HG02840 (cell line): Measurements from ENCODE around the gene IL18BP.

Experiments
- ATAC-seq: cut with Tn5 transposase; IDR thresholded peaks from one replicate; pipeline ENCODE4 v1.9.1; 2021; ENCODE audit warnings: mild to moderate bottlenecking, moderate library complexity, moderate number of reproducible peaks; ENCODE audit not compliant: unreplicated experiment, low FRiP score

IL18BP gene

DNA sequence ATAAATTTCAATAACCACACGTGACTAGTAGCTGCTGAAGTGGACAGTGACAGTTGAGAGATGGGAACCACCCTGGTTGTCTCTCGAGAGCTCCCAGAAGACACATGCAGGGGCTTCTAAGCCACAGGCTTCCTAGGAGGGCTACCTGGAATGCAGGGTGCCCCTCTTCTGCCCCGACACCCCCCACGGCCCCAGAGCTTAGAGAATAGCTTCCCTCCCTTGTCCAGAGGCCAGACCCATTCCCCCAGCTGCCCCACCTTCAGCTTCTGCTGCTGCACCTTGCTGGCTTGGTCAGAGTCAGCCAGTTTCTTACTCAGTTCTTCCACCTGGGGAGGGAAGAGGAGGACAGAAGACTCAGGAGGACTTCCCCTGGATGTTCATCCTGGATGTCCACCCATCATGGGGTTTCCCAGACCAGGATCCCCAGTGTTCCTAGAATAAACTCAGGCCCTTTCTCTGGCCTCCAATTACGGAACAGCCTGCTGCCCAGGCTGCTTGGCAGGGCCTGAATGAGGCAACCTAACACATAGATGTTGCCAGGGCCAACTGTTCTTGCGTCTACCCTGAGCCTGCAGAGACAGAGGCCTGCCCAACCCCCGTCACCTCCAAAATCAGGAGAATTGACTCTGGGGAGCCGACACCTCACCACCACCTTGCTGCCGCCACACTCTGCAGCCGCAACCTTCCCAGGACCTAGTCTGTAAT, 12.0 kb downstream of the IL18BP start:
- ATAC-seq = no peak

DNA sequence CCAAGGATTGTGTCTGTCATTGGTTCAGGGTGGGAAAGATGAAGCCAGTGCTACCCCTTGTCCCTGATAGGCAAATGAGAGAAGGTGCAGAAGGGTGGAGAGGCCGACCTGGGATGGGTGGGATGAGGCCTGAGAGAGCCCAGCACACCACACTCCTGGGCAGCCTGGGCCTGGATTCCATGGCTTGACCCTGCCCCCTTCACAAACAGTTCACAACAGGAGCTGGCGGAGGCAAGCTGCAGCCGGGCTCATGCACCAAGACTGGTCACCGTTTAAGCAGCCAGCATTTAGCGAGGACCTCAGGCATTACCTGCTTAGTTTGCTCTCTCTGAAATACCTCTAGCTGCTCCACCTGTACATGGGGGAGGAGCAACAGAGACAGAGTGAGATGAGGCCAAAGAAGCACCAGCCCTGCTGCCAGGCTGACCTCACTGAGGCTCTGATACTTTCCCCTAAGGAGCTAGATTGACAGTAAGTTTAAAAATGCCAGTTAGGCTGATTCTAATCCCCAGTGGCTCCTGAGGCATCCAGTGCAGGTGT, 13.5 kb downstream of the IL18BP start:
- ATAC-seq = no peak

DNA sequence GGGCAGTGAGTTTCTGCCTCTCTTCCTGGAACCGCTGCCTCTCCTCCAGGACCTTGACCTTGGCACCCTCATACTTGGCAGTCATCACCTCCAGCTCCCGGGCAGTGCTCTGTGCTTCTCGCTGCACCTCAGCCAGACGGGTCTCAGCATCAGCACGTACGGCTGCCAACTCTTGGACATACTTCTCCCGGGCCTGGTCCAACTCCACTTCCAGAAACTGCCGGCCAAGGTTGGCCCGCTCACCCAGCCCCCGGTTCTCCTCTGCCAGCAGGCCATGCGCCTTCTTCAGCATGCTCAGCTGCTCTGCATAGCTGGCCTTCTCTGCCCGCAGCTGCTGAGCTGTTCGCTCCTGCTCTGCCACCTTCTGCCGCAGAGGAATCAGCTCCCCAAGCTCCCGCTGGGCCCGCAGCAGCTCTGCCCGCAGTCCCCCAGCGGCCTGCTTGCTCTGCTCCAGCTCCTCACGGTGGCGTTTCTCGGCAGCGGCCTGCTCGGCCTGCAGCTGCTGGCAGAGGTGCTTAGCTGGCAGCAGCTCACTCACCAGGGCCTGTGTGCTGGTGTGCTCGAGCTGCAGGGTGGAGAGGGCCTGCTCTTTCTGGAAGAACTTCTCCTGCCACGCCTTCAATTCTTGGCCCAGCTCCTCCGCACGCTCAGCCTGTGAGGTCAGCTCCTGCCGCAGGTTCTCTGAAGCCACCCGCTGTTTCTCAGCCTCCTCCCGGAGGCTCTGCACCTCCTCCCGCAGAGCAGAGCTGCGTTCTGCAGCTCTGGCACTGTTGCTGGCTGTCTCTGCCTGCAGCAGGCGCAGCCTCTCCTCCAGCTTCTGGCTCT, 14.4 kb downstream of the IL18BP start:
- no peak for ATAC-seq

DNA sequence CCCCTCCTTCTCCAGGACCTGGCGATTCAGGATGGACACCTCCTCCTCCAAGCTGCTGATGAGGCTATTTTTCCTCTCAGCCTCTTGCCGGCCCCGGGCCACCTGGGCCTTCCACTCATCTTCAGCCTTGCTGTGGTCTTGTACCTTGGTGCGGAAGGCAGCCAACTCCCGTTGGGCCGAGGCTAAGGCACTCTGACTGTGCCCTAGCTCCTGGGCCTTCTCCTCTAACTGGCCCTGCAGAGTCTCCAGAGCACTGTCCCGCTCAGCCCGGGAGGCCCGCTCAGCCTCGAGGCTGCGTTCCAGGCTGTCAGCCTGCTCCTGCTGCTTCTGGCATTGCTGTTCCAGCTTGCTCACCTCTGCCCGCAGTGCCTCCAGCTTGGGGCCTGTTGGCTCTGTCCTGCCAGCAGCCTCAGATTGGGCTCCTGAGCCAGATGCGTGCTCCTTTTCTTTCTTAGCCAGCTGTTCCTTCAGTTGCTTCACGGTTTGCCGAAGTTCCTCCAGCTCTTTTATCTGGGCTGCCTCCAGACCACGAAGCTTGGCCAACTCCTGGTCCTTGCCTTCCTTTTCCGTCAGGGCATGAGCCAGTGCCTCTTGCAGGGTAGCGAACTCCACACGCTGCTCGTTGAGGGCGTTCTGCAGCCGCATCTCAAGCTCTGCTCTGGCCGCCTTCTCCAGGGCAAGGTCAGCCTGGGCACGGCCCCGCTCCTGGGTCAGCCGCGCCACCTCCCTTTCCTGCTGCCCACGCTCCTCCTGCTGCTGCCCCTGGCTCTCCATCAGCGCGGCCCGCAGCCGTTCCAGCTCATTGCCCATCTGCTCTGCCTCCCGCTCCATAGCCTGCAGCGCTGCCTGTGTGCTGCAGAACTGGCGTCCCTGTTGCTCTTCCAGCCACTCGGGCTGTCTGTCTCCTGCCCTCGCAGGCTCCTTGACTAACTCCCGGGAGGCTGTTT, 15.3 kb downstream of the IL18BP start:
- no peak for ATAC-seq

DNA sequence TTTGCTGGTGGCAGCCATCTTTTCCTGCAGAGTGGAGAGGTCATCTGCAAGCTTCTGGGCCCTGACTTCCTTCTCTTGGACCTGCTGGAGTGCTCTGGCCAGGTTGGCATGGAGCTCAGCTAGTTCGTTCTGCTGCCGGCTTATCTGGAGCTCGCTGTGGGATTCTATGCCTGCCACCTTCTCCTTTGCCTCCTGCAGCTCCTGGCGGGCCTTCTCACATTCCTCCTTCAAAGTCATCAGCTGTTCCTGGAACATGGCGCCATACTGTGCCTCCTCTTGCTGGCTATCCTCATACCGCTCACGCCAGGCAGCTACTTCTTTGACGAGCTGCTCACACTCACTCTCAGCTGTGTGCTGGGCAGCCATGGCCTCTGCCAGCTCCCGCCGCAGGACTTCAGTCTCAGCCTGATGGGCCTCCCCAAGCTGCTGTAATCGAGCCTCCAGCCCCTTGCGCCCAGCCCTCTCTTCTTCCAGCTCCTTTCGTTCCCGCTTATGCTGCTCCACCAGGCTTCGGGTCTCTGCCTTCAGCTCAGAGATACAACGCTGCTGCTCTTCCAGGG, 16.1 kb downstream of the IL18BP start:
- ATAC-seq = no peak

DNA sequence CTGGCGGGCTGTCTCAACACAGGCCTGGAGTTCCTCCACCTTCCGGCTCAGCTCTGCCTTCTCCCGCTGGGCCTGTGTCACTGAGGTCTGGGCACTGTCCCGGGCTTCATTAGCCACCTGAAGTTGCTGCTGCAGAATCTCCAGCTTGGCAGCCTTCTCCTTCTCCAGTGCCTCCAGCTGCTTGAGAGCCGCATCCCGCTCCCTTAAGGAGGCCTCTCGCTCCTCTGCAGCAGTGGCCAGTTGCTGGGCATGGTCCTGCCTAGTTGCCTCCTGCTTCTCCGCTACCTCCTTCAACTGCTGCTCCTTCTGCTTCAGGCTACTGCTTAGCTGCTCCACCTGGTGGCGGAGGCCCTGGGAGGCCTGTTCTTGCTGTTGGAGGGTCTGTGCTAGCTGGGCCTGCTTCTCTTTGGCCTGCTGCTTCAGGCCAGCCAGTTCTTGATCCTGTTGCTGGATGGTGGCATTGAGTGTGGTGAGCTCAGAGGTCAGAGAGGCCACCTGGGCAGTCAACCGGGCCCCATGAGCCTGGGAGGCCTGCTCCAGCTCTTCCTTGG, 16.9 kb downstream of the IL18BP start:
- ATAC-seq = no peak

DNA sequence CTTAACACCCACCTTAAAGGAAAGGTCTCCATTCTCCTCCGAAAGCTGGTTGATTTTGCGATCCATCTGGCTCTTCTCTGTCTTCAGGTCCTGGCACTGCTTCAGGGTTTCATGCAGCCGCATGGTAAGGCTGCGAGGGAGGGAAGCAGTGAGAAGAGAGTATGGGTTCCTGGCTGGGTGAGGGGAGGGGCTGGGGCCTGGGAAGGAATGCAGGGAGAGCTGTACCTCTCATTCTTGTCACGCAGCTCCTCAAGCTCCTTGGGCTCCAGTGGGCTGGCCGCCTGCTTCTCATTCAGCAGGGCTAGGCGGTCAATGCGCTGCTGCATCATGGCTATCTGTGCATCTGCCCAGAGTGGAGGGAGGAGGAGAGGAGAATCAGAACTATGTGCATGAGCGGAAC, 19.5 kb downstream of the IL18BP start:
- no peak for ATAC-seq

DNA sequence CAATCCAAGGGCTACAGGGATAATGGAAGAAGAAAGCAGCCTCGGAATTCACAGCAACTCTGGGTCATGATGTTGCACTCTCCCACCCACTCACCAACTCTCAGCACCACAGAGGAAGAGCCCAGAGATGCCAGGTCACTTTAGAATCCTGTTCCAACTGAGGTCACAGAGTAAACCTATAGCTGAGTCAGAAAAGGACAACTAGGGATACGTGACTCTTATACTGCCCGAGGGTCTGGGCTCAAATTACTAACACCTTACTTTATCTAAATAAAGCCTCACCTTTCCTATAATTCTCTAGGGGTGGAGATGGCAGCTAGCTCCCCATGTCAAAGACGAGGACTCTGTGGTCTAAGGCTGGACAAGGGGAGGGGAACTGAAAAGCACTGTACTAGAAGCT, 24.6 kb downstream of the IL18BP start:
- ATAC-seq = no peak

DNA sequence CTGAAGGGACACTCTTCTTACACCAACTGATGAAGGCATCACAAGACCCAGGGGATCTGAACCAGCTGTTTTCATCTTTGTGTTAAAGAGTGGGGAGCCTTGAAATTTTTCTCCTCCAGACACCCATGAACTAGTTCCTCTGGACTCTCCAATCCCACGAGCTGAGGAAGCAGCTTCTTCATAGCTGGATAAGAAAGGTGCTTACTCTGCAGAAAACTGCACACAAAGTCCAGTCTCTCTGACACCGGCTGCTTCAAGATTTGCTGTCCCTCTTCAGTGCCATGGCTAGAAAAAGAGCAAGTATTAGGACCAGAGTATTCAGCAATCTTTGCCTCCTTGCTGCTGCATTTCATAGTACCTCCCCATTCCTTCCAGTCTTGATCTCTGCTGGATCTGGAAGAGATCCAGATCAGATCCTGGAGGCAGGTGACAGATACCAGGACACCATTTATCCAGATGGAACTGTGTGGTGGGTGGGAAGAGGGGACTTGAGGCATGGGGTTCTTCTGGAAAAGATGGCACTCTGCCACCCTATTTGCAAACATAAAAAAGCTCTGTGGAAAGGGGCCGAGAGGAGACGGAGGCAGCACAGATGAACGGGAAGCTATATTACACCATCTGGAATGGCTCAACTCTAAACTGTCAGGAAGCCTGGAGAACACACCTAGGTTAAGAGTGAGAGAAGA, 25.5 kb downstream of the IL18BP start:
- ATAC-seq = no peak

DNA sequence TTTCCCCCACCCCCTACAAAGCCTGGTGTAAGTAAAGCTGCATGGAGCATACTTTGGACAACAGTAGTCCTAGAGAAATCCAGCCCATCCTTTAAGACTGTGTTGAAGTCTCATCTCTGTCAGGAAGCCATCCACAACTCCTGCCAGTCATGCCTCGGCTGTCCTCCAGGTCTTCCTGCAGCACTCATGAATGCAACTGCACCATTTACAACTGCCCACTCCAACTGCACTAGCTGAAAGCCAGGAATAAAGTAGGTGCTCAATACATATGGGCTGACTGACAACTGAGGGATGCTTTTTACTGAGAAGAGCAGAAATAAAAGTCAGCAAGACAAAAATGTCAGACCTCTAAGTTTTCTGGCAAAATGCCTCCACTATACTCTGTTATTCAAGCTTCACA, 27.4 kb downstream of the IL18BP start:
- ATAC-seq = no peak

DNA sequence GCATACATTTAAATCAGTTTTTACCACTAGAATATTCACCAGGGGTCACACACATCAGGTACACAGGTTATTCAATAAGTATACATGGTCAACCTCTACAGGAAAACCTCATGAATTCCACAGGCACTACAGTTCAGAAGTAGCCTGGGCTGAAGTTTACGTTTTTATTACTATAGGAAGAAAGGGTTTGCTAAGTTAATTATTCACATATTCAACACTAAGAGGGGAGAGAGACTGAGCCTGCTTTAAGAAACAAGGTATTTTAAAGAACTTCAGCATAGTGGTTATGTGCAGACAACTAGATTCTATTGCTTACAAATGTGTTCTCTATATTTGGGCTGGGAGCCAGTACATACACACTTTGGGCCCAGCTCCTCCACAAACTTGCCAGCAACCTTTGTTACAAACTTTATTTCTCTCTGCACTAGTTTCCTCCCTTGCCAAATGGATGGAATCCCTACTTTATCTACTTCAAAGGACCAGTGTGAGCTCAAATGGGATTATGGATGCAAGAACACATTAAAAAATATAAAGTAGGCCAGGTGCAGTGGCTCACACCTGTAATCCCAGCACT, 31.9 kb downstream of the IL18BP start:
- ATAC-seq = no peak

DNA sequence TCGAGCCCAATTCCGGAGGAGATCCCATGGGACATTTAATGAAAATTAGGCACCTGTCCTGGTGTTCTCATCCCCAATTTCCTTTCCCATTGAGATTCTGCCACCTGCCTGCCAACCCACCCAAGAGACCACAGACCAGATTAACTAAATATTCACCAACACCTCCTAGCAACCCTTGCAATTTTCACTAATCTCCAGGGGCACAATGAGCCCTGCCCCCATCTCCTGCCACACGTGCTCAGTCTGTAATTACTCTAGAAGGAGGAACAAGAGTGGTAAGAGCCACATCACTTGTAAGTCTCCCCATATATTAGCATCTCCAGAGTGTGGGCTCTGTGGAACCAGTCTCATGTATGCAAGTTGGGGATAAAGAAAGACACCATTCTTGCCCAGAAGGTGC, 38.0 kb downstream of the IL18BP start:
- no peak for ATAC-seq

DNA sequence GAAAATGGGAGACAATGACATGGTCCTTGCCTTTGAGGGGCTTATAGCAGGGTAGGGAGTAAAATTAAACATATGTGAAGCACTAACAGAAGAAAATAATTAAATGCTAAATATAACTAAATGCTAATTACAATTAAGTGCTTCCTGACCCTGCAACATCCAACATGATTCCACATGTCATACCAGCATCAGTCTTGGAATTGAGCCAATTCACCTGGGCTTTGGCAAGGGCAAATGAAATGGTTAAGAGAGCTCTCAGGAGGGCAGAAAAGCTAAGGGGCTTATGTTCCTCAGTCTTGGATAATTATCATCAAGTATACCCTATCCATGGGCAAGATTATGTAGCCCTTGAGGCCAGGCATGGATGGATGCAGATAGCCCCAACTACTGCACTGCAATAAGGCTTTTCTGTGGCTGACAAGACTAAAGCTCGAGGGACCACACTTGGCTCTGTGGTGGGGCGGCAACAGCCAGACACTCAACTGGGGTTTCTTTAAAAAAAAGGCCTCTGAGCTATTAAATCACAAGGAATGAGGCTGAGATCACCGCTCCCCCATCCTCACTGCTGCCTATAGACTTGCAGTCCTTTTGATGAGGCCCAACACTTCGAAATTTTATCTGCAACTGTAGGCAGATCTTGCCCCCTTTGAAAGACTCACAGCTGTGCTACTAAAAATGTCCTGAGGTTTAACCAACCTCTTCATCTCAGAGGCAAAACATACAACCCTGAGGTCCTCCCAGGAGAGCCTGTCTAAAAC, 39.0 kb downstream of the IL18BP start:
- no peak for ATAC-seq

DNA sequence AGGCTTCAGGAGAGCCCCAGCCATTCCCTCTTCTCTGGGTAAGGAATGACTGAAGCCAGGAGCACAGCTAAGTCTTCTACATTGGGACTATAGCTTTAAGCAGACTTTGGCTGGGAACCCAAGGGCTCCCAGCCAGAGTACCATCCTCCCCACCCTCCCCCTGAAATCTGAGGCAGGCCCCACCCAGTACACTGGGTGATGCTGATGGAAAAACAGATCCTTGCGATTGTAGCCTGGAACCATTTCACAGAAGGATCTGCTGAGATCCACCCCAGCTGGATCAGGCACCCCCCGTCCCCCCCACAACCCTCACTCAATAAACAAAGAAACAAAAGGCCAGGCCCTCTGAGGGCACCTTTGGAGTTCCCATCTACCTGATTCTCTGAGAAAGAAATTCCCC, 39.8 kb downstream of the IL18BP start:
- no peak for ATAC-seq

DNA sequence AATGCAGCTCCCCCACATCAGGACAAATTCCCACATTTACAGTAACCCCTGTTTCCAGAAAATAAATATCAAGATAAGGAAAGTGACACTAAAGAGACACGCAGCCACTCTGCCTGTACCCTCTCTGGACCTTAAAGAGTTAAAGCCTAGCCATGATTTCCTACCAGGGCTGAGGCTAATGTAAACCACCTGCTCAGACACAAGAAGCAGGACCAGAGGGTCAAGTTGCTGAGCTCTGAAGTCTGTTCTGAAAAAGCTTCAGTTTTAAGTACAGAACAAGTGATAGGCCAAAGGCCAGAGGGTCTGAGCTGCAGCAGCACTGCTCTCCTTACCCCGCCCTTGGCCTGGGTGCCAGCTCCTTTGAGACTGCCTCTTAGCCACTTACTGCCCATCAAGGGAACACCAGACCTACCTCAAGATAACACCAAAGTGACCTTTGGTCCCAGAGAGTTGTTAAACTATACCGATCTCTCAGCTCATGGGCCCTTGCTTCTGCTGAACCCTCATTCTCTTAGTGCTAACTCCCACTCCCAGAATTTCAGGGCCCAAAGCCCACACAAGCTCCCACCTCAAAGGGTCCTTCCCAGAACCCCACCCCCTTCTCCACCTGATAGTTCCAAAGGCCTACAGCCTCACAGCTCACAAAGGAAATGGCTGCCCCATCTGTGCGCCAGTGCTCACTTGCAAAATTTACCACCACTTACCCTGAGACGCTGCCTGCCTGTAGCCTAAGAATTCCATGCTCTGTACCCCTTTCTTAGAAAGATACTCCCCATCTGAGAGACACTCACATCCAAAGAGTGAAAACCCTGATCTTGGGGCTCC, 40.5 kb downstream of the IL18BP start:
- ATAC-seq = no peak

DNA sequence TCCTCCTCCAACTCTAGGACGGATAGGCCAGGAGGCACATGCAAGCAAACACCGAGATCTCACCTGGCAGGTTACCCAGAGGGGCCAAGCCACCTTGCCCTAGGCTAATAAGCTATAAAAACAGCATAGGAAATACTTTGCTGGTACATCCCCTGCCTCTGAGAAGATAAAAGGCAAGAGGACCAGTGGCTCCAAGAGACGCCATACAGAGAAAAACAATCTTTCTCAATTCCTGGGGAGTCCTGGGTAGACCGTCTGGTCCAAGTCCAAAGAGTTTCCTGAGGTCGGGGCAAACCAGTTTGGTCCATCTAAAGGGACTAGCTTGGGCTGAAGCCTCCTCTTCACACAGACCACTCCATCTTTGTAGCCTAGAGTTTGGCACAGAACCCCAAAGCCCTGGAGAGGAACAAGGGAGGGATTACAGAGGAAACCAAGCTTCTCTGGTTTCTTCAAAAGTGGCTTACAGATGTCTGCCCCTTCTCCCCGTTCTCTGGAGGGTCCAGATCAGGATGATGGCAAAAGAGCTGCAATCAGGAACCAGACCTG, 41.2 kb downstream of the IL18BP start:
- ATAC-seq = no peak
